GM10248 (cell line): Measurements from ENCODE around the gene NLGN1.

Experiments
- CTCF ChIA-PET: fragments of 300-600 bp; sonication (Branson Sonifier 250); formaldehyde crosslinking; extraction: SDS; loops from one replicate; lab custom pipeline; 2021; ENCODE audit warnings: antibody characterized with exemption; lab: Yijun Ruan, JAX
- POLR2A ChIA-PET: fragments of 350-650 bp; sonication (Branson Sonifier 250); formaldehyde crosslinking; extraction: SDS; loops from one replicate; lab custom pipeline; 2020; ENCODE audit warnings: antibody characterized with exemption; lab: Yijun Ruan, JAX
- DNase-seq: peaks from one replicate; pipeline ENCODE4 v3.0.0; 2012; ENCODE audit errors: extremely low spot score
- TF ChIP-seq, protein P1 (sequence below): IDR thresholded peaks from 2 replicates; pipeline ENCODE4 v1.5.1; 2012; ENCODE audit warnings: mild to moderate bottlenecking, low read depth; ENCODE audit errors: extremely low read depth, missing control alignments, control extremely low read depth

Gene NLGN1

DNA sequence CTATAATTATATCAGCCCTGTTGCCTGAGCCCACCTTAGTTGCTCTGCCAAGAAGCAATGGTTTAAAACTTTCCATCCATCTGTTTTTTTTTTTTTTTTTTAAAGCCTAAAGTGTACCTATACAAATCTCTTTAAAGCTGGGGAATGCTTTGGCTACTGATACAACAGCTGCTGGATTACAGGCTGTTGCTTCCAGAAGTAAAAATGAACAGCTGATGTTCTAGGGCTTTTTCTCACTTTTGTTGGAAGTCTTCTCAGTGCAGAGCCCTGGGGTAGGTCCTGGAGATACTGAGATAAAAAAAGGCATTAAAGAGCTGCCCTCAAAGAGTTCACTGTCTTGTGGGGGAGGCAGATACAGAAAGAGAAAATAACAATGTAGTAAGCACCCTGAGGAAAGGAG lies 218.1 kb downstream of the NLGN1 start:
- POLR2A ChIA-PET: no interaction called here
- no peak for DNase-seq
- TF ChIP-seq, protein P1, sequence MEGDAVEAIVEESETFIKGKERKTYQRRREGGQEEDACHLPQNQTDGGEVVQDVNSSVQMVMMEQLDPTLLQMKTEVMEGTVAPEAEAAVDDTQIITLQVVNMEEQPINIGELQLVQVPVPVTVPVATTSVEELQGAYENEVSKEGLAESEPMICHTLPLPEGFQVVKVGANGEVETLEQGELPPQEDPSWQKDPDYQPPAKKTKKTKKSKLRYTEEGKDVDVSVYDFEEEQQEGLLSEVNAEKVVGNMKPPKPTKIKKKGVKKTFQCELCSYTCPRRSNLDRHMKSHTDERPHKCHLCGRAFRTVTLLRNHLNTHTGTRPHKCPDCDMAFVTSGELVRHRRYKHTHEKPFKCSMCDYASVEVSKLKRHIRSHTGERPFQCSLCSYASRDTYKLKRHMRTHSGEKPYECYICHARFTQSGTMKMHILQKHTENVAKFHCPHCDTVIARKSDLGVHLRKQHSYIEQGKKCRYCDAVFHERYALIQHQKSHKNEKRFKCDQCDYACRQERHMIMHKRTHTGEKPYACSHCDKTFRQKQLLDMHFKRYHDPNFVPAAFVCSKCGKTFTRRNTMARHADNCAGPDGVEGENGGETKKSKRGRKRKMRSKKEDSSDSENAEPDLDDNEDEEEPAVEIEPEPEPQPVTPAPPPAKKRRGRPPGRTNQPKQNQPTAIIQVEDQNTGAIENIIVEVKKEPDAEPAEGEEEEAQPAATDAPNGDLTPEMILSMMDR: no peak
- CTCF ChIA-PET: interaction anchor here (1.0 to 1.1 kb wide), 2 partner anchors 9 to 101 kb away, joined by 3 to 4 read pairs; no protein-coding TSS in a partner anchor

DNA sequence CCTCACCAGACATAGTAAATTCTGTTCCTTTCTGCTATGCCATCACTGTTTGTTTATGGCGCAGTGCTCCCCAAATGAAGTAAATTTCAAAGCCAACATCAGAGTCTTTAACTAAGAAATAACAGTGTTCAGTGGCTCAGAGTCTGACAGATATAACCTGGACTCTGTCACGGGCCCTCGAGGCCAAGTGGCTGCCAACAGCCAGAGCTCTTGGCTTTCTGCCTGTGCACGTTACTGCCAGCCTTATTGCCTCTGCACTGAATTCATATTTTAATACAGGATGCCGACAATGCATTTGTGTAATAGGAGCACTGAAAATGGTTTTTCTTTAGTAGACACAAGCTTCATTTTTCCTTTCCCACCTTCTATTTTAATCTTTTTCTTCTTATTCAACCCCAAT lies 219.9 kb downstream of the NLGN1 start:
- CTCF ChIA-PET: interaction anchor here (0.8 kb wide), 1 partner anchor 26 kb away, joined by 3 read pairs; no protein-coding TSS in a partner anchor
- no peak for DNase-seq
- TF ChIP-seq, protein P1: no peak
- POLR2A ChIA-PET: no interaction called here

DNA sequence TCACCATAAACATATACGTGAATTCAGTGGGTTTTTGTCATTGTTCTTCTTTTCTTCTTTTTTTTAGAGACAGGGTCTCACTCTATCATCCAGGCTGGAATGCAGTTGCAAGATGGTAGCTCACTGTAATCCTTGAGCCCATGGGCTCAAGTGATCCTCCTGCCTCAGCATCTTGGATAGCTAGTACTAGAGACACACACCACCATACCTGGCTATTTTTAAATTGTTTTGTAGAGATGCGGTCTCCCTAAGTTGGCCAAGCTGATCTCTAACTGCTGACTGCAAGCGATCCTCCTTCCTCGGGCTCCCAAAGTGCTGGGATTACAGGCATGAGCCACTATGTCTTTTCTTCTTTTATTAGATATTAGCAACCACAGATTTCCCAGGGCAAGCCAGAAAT lies 220.6 kb downstream of the NLGN1 start:
- TF ChIP-seq, protein P1: no peak
- ChIA-PET CTCF (interaction anchor here (0.8 kb wide), 1 partner anchor 26 kb away, joined by 3 read pairs; no protein-coding TSS in a partner anchor), POLR2A (no interaction called here)
- DNase-seq: no peak

DNA sequence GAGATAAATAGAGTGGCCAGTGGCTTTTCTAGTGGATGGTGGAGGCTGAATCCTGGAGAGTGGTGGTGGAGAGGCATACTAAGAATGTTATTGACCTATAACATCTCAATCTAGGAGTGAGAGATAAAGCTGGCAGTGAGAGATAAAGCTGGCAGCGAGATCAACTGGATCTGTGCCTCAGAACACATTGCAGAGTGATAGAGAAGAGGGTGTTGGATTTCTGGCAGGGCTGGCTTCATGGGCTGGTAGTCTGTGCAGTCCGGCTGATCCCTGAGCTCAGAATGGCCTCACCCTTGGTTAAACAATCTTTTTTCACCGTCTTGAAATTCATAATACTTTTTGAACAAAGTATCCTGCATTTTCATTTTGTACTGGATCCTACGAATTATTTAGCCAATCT lies 221.2 kb downstream of the NLGN1 start:
- CTCF ChIA-PET: interaction anchor here (1.4 kb wide), 1 partner anchor 30 kb away, joined by 3 read pairs; no protein-coding TSS in a partner anchor
- TF ChIP-seq, protein P1: no peak
- POLR2A ChIA-PET: no interaction called here
- DNase-seq: no peak

DNA sequence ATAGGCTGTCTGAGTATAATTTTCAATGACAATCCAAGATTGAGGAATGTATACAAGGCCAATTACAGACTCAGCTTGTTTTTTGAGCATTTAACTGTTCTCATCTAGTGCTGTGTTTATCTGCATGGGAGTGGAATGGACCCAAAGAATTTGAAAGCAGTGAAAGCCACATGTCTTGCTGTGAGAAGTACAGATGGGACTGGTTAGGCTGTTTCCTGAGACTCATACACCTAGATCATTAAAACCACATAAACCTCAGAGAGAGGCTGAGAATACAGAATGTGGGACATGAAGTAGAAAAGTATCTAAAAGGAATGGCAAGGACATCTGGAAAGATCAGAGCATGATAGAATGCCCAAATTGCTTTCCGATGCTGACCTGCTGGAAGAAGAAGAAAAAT lies 224.6 kb downstream of the NLGN1 start:
- ChIA-PET CTCF (interaction anchor here (1.1 kb wide), 1 partner anchor 9 kb away, joined by 4 read pairs; no protein-coding TSS in a partner anchor), POLR2A (no interaction called here)
- TF ChIP-seq, protein P1: no peak
- no peak for DNase-seq

DNA sequence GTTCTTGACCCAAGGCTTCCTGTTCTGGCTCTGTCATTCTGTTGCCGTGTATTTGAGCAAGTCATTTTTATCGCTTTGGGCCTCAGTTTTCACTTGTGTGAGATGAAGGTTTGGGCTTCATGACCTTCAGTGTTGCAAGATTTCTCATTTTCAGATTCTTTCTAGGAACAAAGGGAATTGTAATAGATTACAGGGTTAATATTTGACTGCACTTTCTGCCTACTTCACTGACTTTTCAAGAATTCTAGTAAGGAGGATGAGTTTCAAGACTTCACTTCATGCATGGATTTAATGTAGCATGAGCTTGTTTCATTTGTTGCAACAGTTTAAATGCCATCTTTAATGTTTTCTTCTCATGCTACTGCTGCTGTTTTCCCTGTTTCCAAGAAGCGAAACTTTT lies 226.5 kb downstream of the NLGN1 start:
- CTCF ChIA-PET: interaction anchor here (1.0 to 1.9 kb wide), 4 partner anchors 8 to 32 kb away, joined by 3 to 4 read pairs (median 3); no protein-coding TSS in a partner anchor
- POLR2A ChIA-PET: no interaction called here
- TF ChIP-seq, protein P1: no peak
- DNase-seq: no peak
